ENCODE measurements around the gene EIPR1. TPM values are rescaled to one million over a fixed set of nuclear protein-coding genes. Genes with fewer than 3 reads are reported as not detected.

The EIPR1 gene
- polyA plus RNA-seq, 1 donor from 2014 or later = 138 TPM

DNA sequence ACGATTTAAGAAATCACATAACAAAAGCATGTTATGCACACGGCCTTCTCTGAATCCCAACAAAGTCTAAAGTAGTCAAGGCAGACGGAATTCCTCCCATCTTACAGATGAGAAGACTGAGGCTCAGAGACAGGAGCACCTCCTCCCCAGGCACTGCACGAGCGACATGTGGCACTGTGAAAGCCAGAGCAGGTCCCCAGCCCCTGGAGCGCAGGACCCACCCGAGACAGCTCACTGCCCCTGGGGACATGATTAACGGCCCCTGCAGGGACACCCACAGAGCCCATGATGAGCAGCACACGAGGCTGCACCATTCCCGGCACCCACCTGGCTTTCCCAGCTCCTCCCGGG lies 53.6 kb downstream of the EIPR1 start:
- no peaks in the 10 kb centered on the region for H3F3A ChIP-seq (ENCODE audit: insufficient read depth, low read length, poor library complexity, severe bottlenecking)
- peaks cover 5% of the 10 kb centered on the region for H3K36me3 ChIP-seq (ENCODE audit: insufficient read depth, low read length)
- no peak for TF ChIP-seq MXI1 (conservative IDR thresholded peaks at IDR 0.05; ENCODE audit: poor library complexity, severe bottlenecking)
- TF ChIP-seq, protein P1, sequence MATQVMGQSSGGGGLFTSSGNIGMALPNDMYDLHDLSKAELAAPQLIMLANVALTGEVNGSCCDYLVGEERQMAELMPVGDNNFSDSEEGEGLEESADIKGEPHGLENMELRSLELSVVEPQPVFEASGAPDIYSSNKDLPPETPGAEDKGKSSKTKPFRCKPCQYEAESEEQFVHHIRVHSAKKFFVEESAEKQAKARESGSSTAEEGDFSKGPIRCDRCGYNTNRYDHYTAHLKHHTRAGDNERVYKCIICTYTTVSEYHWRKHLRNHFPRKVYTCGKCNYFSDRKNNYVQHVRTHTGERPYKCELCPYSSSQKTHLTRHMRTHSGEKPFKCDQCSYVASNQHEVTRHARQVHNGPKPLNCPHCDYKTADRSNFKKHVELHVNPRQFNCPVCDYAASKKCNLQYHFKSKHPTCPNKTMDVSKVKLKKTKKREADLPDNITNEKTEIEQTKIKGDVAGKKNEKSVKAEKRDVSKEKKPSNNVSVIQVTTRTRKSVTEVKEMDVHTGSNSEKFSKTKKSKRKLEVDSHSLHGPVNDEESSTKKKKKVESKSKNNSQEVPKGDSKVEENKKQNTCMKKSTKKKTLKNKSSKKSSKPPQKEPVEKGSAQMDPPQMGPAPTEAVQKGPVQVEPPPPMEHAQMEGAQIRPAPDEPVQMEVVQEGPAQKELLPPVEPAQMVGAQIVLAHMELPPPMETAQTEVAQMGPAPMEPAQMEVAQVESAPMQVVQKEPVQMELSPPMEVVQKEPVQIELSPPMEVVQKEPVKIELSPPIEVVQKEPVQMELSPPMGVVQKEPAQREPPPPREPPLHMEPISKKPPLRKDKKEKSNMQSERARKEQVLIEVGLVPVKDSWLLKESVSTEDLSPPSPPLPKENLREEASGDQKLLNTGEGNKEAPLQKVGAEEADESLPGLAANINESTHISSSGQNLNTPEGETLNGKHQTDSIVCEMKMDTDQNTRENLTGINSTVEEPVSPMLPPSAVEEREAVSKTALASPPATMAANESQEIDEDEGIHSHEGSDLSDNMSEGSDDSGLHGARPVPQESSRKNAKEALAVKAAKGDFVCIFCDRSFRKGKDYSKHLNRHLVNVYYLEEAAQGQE (IDR thresholded peaks at IDR 0.05; ENCODE audit: borderline replicate concordance) = no peak
- TF ChIP-seq TAF1 (IDR thresholded peaks at IDR 0.05; ENCODE audit: low read depth) = no peak
- TF ChIP-seq, protein P2, sequence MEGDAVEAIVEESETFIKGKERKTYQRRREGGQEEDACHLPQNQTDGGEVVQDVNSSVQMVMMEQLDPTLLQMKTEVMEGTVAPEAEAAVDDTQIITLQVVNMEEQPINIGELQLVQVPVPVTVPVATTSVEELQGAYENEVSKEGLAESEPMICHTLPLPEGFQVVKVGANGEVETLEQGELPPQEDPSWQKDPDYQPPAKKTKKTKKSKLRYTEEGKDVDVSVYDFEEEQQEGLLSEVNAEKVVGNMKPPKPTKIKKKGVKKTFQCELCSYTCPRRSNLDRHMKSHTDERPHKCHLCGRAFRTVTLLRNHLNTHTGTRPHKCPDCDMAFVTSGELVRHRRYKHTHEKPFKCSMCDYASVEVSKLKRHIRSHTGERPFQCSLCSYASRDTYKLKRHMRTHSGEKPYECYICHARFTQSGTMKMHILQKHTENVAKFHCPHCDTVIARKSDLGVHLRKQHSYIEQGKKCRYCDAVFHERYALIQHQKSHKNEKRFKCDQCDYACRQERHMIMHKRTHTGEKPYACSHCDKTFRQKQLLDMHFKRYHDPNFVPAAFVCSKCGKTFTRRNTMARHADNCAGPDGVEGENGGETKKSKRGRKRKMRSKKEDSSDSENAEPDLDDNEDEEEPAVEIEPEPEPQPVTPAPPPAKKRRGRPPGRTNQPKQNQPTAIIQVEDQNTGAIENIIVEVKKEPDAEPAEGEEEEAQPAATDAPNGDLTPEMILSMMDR (IDR thresholded peaks at IDR 0.05; ENCODE audit: poor library complexity, severe bottlenecking) = no peak
- no peak for TF ChIP-seq POLR2AphosphoS5 (IDR thresholded peaks at IDR 0.05)
- H3K4me3 ChIP-seq (ENCODE audit: low read length) = no peak overlapping the region
- H3K27ac ChIP-seq (ENCODE audit: low read length) = no peak overlapping the region
- no peaks in the 10 kb centered on the region for H3K27me3 ChIP-seq (ENCODE audit: insufficient read depth, low read depth, low read length)
- H3K79me2 ChIP-seq (replicated peaks; ENCODE audit: insufficient read depth, low read length) = no peaks in the 10 kb centered on the region
- H3K9ac ChIP-seq (ENCODE audit: low read length) = no peak overlapping the region
- no peaks in the 10 kb centered on the region for H3K9me3 ChIP-seq (ENCODE audit: low read length)
- H4K20me1 ChIP-seq (ENCODE audit: insufficient read depth) = no peaks in the 10 kb centered on the region
- no peaks in the 10 kb centered on the region for H3K9me2 ChIP-seq (ENCODE audit: insufficient read depth, low read length)
- no peak overlapping the region for H3K4me2 ChIP-seq (ENCODE audit: low read length)
- H2AFZ ChIP-seq (ENCODE audit: low read depth, low read length) = no peak overlapping the region

DNA sequence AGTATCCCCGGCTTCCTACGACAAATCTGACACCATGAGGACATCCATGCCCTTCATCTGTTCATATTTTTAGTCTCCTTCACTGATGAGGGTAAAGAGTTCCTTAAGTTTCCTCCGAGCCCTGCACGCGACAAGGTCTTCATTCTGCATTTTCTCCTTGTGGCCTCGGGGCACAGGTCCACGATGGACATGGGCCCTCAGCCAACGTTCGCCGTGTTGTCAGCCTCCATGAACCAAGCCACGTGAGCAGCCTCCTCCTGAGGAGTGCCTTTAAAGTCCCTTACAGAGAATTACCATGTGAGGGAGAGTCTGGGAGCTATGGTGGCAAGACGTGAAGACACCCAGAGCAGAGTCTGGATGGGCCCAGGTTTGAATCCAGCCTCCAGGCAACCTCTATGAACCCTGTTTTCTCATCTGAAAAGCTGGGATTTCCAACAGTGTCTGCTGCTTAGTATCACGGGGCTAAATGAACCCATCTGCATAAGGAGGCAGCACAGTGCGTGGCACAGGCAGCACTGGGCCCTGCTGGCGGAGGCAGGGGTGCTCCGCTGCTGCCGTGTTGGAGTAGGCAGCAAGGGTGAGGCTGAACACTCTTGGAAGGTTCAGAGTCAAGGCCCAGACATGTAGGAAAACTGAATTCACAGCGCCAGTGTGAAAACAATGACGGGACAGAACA lies 54.1 kb downstream of the EIPR1 start:
- Histone ChIP-seq H3K27me3 (ENCODE audit: insufficient read depth, low read depth, low read length) (no peaks in the 10 kb centered on the region), H3K9me2 (ENCODE audit: insufficient read depth, low read length) (no peaks in the 10 kb centered on the region), H3K9ac (ENCODE audit: low read length) (no peak overlapping the region), H3K4me2 (ENCODE audit: low read length) (no peak overlapping the region), H3K27ac (ENCODE audit: low read length) (no peak overlapping the region), H2AFZ (ENCODE audit: low read depth, low read length) (no peak overlapping the region), H3K36me3 (ENCODE audit: insufficient read depth, low read length) (peaks cover 5% of the 10 kb centered on the region), H3K79me2 (replicated peaks; ENCODE audit: insufficient read depth, low read length) (no peaks in the 10 kb centered on the region), H3K9me3 (ENCODE audit: low read length) (no peaks in the 10 kb centered on the region), H4K20me1 (ENCODE audit: insufficient read depth) (no peaks in the 10 kb centered on the region), H3F3A (ENCODE audit: insufficient read depth, low read length, poor library complexity, severe bottlenecking) (no peaks in the 10 kb centered on the region), H3K4me3 (ENCODE audit: low read length) (no peak overlapping the region)
- TF ChIP-seq, protein P1 (IDR thresholded peaks at IDR 0.05; ENCODE audit: borderline replicate concordance) = no peak
- no peak for TF ChIP-seq SMC3 (conservative IDR thresholded peaks at IDR 0.05; ENCODE audit: poor library complexity)

Measured in neural cell (in vitro differentiated cells).